HepG2 (cell line): Measurements from ENCODE around the gene PLD6. TPM values are rescaled to one million over a fixed set of nuclear protein-coding genes. Genes with fewer than 3 reads are reported as not detected.

Source experiments
- DR1 ChIP-seq: sonication (generic); formaldehyde crosslinking; IDR thresholded peaks from 2 replicates; pipeline ENCODE4 v1.8.0; 2021; ENCODE audit warnings: mild to moderate bottlenecking, missing genetic modification reagents, inconsistent platforms
- ELF4 ChIP-seq: sonication (generic); formaldehyde crosslinking; IDR thresholded peaks from 2 replicates; pipeline ENCODE4 v1.5.0; 2020; ENCODE audit warnings: missing genetic modification reagents, mild to moderate bottlenecking, moderate library complexity, borderline replicate concordance
- FIP1L1 ChIP-seq: fragments of 200-400 bp; formaldehyde crosslinking; IDR thresholded peaks from 2 replicates; pipeline ENCODE4 v1.6.1; 2018; ENCODE audit warnings: low read depth, mild to moderate bottlenecking, low read length, moderate library complexity, borderline replicate concordance; ENCODE audit not compliant: insufficient read depth
- FOXM1 ChIP-seq: sonication (generic); formaldehyde crosslinking; IDR thresholded peaks from 2 replicates; pipeline ENCODE4 v1.5.0; 2020; ENCODE audit warnings: missing genetic modification reagents
- HCFC1 ChIP-seq: fragments of 150-350 bp; IDR thresholded peaks from 2 replicates; pipeline ENCODE4 v1.6.1; 2014; ENCODE audit warnings: low read depth, low read length
- HIVEP1 ChIP-seq: sonication (generic); formaldehyde crosslinking; IDR thresholded peaks from 2 replicates; pipeline ENCODE4 v1.4.0; 2020; ENCODE audit warnings: mild to moderate bottlenecking, missing genetic modification reagents
- IRF1 ChIP-seq: sonication (generic); formaldehyde crosslinking; IDR thresholded peaks from 2 replicates; pipeline ENCODE4 v1.4.0; 2020; ENCODE audit warnings: low read depth, mild to moderate bottlenecking, missing genetic modification reagents
- IRF2 ChIP-seq: IDR thresholded peaks from 2 replicates; pipeline ENCODE4 v1.6.1; 2018; ENCODE audit warnings: missing genetic modification reagents, missing compliant biosample characterization
- MEIS2 ChIP-seq: sonication (generic); formaldehyde crosslinking; IDR thresholded peaks from 2 replicates; pipeline ENCODE4 v1.9.0; 2021; ENCODE audit warnings: mild to moderate bottlenecking, missing genetic modification reagents
- NCOR1 ChIP-seq: fragments of 200-600 bp; sonication (generic); IDR thresholded peaks from 2 replicates; pipeline ENCODE4 v1.7.0; 2017; ENCODE audit warnings: antibody characterized with exemption, low read length, borderline replicate concordance
- PHB2 ChIP-seq: fragments of 450-650 bp; IDR thresholded peaks from 2 replicates; pipeline ENCODE4 v1.6.1; 2018; ENCODE audit not compliant: partially characterized antibody
- SCMH1 ChIP-seq: sonication (generic); formaldehyde crosslinking; IDR thresholded peaks from 2 replicates; pipeline ENCODE4 v1.9.0; 2021; ENCODE audit warnings: missing genetic modification reagents, mild to moderate bottlenecking, borderline replicate concordance
- SOX6 ChIP-seq, 2 experiments: fragments of 450-650 bp in 1 of 2; sonication (generic) in 1 of 2; formaldehyde crosslinking in 1 of 2; IDR thresholded peaks; 2 replicates each; pipeline versions ENCODE4 v1.4.0 to v1.6.1; 2017 to 2020; ENCODE audit warnings: antibody characterized with exemption in 1 of 2, mild to moderate bottlenecking in 1 of 2, missing genetic modification reagents in 1 of 2
- ZFP62 ChIP-seq: sonication (generic); formaldehyde crosslinking; IDR thresholded peaks from 2 replicates; pipeline ENCODE4 v1.4.0; 2020; ENCODE audit warnings: missing genetic modification reagents
- ZNF136 ChIP-seq: sonication (generic); formaldehyde crosslinking; IDR thresholded peaks from 2 replicates; pipeline ENCODE4 v1.8.1; 2022; ENCODE audit warnings: low read depth, mild to moderate bottlenecking, moderate library complexity, missing genetic modification reagents
- ZNF225 ChIP-seq: sonication (generic); formaldehyde crosslinking; IDR thresholded peaks from 2 replicates; pipeline ENCODE4 v1.4.0; 2020; ENCODE audit warnings: mild to moderate bottlenecking, missing genetic modification reagents
- ZNF317 ChIP-seq: sonication (generic); formaldehyde crosslinking; IDR thresholded peaks from 2 replicates; pipeline ENCODE4 v1.5.0; 2020; ENCODE audit warnings: mild to moderate bottlenecking, missing genetic modification reagents
- ZNF510 ChIP-seq: sonication (generic); formaldehyde crosslinking; IDR thresholded peaks from 2 replicates; pipeline ENCODE4 v1.4.0; 2020; ENCODE audit warnings: low read depth, mild to moderate bottlenecking, missing genetic modification reagents
- ZNF772 ChIP-seq: sonication (generic); formaldehyde crosslinking; IDR thresholded peaks from 2 replicates; pipeline ENCODE4 v1.5.0; 2020; ENCODE audit warnings: mild to moderate bottlenecking, missing genetic modification reagents
- ZNF850 ChIP-seq: sonication (generic); formaldehyde crosslinking; conservative IDR thresholded peaks from 2 replicates; pipeline ENCODE4 v1.9.0; 2021; ENCODE audit warnings: mild to moderate bottlenecking, missing genetic modification reagents
- polyA plus RNA-seq, 8 experiments: library from polyadenylated mRNA; depleted of rRNA in 3 of 8; stranded (reverse) in 7 of 8; unstranded in 1 of 8; fragments of >200 nt; fragmentation: Illumina TruSeq in 4 of 8; extraction: Trizol in 4 of 8; gene quantifications; 2 replicates each; pipeline versions ENCODE4 v1.2.1 to v1.2.3, GENCODE V29; 2011 to 2016; ENCODE audit warnings: low read depth in 4 of 8, missing spikeins in 1 of 8, mixed read lengths in 1 of 8; ENCODE audit not compliant: insufficient read depth in 1 of 8
- total RNA-seq, 5 experiments: library from RNA; depleted of rRNA; stranded (reverse); fragments of >200 nt; fragmentation: Illumina TruSeq; extraction: Trizol; gene quantifications; 2 replicates each; pipeline ENCODE4 v1.2.3, GENCODE V29; 2016; ENCODE audit warnings: low read depth in 1 of 5
- TF ChIP-seq, protein P1 (sequence below): sonication (generic); formaldehyde crosslinking; IDR thresholded peaks from 2 replicates; pipeline ENCODE4 v1.5.0; 2020; ENCODE audit warnings: missing genetic modification reagents
- TF ChIP-seq, protein P2 (sequence below): sonication (generic); formaldehyde crosslinking; conservative IDR thresholded peaks from 2 replicates; pipeline ENCODE4 v1.8.0; 2022; ENCODE audit warnings: mild to moderate bottlenecking, moderate library complexity, missing genetic modification reagents
- TF ChIP-seq, protein P3 (sequence below), 2 experiments: fragments of 450-650 bp in 1 of 2; sonication (generic) in 1 of 2; formaldehyde crosslinking; IDR thresholded peaks; 2 replicates each; pipeline versions ENCODE4 v1.5.0 to v1.8.0; 2020 to 2022; ENCODE audit warnings: mild to moderate bottlenecking in 1 of 2, missing genetic modification reagents in 1 of 2
- TF ChIP-seq, protein P4 (sequence below): IDR thresholded peaks from 2 replicates; pipeline ENCODE4 v1.6.1; 2016; ENCODE audit warnings: missing compliant biosample characterization, missing genetic modification reagents, borderline replicate concordance

Gene PLD6
- total and polyA plus RNA-seq, 2 of the 13 experiments (the other 11 are each of a cell fraction or from before 2014, with no cell fraction given): 5.2 to 11.4 TPM

DNA sequence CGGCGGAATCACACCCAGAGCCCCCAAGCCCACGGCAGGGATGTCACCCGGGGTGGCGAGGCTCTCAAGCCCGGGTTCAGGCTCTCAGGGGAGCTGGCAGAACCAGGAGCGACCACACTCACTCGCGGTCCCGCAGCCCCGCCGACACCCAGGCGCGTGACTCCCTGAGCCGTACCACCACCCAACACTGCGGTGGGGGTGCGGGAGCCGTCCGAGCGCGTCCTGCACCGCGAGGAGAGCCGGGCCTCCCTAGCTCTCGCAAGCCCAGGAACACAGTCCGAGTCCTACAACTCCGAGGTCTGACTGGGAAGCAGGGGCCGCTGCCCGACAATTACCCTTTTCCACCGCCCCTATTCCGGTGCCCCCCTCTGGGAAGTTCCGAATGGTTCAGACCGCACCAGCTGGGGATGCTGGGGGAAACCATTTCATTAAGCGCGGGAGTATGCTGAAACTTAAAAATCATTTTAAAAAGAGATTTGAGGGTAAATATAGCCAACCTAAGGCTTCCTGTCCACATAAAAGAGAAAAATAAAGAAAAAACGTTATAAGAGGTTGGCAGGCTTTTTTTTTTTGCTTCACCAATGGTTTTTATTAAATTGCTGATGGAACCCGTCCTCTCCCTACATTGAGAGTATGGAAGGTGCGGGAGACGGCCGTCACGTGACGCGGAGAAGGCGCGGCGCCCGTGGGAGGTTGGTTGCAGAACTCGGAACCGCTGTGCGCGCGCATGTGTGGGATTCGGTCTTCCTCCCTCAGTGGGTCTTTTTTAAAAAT is 31.1 kb upstream of the PLD6 start, which contains the start of gene FLCN (continued):
- no peak for TF ChIP-seq ZNF510 (CRISPR knock-in tag)
- no peak; the same call in 1 of the 2 replicates for TF ChIP-seq ZNF772 (CRISPR knock-in tag)
- TF ChIP-seq IRF1 (CRISPR knock-in tag): no peak
- TF ChIP-seq ZNF225 (CRISPR knock-in tag): no peak
- no peak for TF ChIP-seq FIP1L1
- TF ChIP-seq ZNF317 (CRISPR knock-in tag): no peak
- no peak for TF ChIP-seq DR1 (CRISPR knock-in tag)
- no peak for TF ChIP-seq ZNF850 (CRISPR knock-in tag)
- TF ChIP-seq, protein P1, sequence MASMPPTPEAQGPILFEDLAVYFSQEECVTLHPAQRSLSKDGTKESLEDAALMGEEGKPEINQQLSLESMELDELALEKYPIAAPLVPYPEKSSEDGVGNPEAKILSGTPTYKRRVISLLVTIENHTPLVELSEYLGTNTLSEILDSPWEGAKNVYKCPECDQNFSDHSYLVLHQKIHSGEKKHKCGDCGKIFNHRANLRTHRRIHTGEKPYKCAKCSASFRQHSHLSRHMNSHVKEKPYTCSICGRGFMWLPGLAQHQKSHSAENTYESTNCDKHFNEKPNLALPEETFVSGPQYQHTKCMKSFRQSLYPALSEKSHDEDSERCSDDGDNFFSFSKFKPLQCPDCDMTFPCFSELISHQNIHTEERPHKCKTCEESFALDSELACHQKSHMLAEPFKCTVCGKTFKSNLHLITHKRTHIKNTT (CRISPR knock-in tag): no peak
- TF ChIP-seq ZFP62 (CRISPR knock-in tag): 0 out of 2 replicates have a peak, but pooled peaks have one; percentile 36
- TF ChIP-seq, protein P2, sequence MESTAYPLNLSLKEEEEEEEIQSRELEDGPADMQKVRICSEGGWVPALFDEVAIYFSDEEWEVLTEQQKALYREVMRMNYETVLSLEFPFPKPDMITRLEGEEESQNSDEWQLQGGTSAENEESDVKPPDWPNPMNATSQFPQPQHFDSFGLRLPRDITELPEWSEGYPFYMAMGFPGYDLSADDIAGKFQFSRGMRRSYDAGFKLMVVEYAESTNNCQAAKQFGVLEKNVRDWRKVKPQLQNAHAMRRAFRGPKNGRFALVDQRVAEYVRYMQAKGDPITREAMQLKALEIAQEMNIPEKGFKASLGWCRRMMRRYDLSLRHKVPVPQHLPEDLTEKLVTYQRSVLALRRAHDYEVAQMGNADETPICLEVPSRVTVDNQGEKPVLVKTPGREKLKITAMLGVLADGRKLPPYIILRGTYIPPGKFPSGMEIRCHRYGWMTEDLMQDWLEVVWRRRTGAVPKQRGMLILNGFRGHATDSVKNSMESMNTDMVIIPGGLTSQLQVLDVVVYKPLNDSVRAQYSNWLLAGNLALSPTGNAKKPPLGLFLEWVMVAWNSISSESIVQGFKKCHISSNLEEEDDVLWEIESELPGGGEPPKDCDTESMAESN: no peak
- peak; percentile 24; the same call in 1 of the 2 replicates for TF ChIP-seq HCFC1
- TF ChIP-seq MEIS2 (CRISPR knock-in tag): peak; percentile 19; the same call in 1 of the 2 replicates
- TF ChIP-seq HIVEP1 (CRISPR knock-in tag): no peak; the same call in 1 of the 2 replicates
- no peak for TF ChIP-seq ZNF136
- peak; percentile 19; the same call in 1 of the 2 replicates for TF ChIP-seq IRF2 (CRISPR knock-in tag)
- no peak for TF ChIP-seq SOX6 (IDR thresholded peaks at IDR 0.05)
- TF ChIP-seq SOX6 (CRISPR knock-in tag; IDR thresholded peaks at IDR 0.05): no peak
- no peak; the same call in 1 of the 2 replicates for TF ChIP-seq NCOR1
- TF ChIP-seq, protein P3, sequence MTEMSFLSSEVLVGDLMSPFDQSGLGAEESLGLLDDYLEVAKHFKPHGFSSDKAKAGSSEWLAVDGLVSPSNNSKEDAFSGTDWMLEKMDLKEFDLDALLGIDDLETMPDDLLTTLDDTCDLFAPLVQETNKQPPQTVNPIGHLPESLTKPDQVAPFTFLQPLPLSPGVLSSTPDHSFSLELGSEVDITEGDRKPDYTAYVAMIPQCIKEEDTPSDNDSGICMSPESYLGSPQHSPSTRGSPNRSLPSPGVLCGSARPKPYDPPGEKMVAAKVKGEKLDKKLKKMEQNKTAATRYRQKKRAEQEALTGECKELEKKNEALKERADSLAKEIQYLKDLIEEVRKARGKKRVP (CRISPR knock-in tag; IDR thresholded peaks at IDR 0.05): no peak
- no peak for TF ChIP-seq PHB2
- TF ChIP-seq SCMH1 (CRISPR knock-in tag): no peak
- TF ChIP-seq ELF4 (CRISPR knock-in tag): no peak
- TF ChIP-seq FOXM1 (CRISPR knock-in tag): no peak
- TF ChIP-seq, protein P4, sequence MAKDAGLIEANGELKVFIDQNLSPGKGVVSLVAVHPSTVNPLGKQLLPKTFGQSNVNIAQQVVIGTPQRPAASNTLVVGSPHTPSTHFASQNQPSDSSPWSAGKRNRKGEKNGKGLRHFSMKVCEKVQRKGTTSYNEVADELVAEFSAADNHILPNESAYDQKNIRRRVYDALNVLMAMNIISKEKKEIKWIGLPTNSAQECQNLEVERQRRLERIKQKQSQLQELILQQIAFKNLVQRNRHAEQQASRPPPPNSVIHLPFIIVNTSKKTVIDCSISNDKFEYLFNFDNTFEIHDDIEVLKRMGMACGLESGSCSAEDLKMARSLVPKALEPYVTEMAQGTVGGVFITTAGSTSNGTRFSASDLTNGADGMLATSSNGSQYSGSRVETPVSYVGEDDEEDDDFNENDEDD: no peak
